Smooth muscle cell (in vitro differentiated cells): Measurements from ENCODE around the gene GAPT. TPM values are rescaled to one million over a fixed set of nuclear protein-coding genes. Genes with fewer than 3 reads are reported as not detected.
A peak's percentile ranks its signal among the peaks of the same experiment; 100 is the strongest.

Source experiments
- DNase-seq: peaks from one replicate; lab custom pipeline; 2025; ENCODE audit not compliant: unreplicated experiment; lab: John Stamatoyannopoulos, UW
- H2AFZ ChIP-seq: fragments of 200-600 bp; sonication (generic); 2 replicates; pipeline ENCODE4 v1.6.0; 2016; ENCODE audit warnings: antibody characterized with exemption, low read depth, mild to moderate bottlenecking
- H3F3A ChIP-seq: fragments of 200-600 bp; sonication (generic); 2 replicates; pipeline ENCODE4 v1.6.0; 2017; ENCODE audit warnings: antibody characterized with exemption, low read depth
- H3K27ac ChIP-seq: fragments of 200-600 bp; sonication (generic); 2 replicates; pipeline ENCODE4 v1.5.1; 2016; ENCODE audit warnings: low read depth, mild to moderate bottlenecking
- H3K27me3 ChIP-seq: fragments of 200-600 bp; sonication (generic); 2 replicates; pipeline ENCODE4 v1.6.1; 2016; ENCODE audit warnings: low read depth, mild to moderate bottlenecking
- H3K36me3 ChIP-seq: fragments of 200-600 bp; sonication (generic); 2 replicates; pipeline ENCODE4 v1.5.1; 2016; ENCODE audit warnings: low read depth
- H3K4me1 ChIP-seq: fragments of 200-600 bp; sonication (generic); 2 replicates; pipeline ENCODE4 v1.5.1; 2016; ENCODE audit warnings: low read depth
- H3K4me2 ChIP-seq: fragments of 200-600 bp; sonication (generic); 2 replicates; pipeline ENCODE4 v1.6.0; 2016; ENCODE audit warnings: mild to moderate bottlenecking
- H3K4me3 ChIP-seq: fragments of 200-600 bp; sonication (generic); 2 replicates; pipeline ENCODE4 v1.5.1; 2016; ENCODE audit warnings: mild to moderate bottlenecking
- H3K79me2 ChIP-seq: fragments of 200-600 bp; sonication (generic); 2 replicates; pipeline ENCODE4 v1.6.0; 2016; ENCODE audit warnings: low read depth, mild to moderate bottlenecking
- H3K9ac ChIP-seq: fragments of 200-600 bp; sonication (generic); 2 replicates; pipeline ENCODE4 v1.6.0; 2016; ENCODE audit warnings: low read depth
- H3K9me3 ChIP-seq: fragments of 200-600 bp; sonication (generic); replicated peaks from 2 replicates; pipeline ENCODE4 v1.5.1; 2016; ENCODE audit warnings: low read depth
- H4K20me1 ChIP-seq: fragments of 200-600 bp; sonication (generic); 2 replicates; pipeline ENCODE4 v1.6.0; 2016; ENCODE audit warnings: low read depth
- WGBS: methylation state at CpG from one replicate; pipeline ENCODE4 v1.1.7; 2016; ENCODE audit warnings: low lambda C conversion rate; 5-methylcytosine and 5-hydroxymethylcytosine counted together
- polyA plus RNA-seq: library from polyadenylated mRNA; unstranded; fragments of >200 nt; fragmentation: Nextera tagmentation; extraction: Ambion mirVana; gene quantifications from 2 replicates; pipeline ENCODE4 v1.2.1, GENCODE V29; 2016
- total RNA-seq: library from RNA; depleted of rRNA; stranded (reverse); fragments of >200 nt; gene quantifications from 2 replicates; pipeline ENCODE4 v1.2.3, GENCODE V29; 2014
- TF ChIP-seq, protein P1 (sequence below): fragments of 200-600 bp; sonication (generic); IDR thresholded peaks from 2 replicates; pipeline ENCODE4 v1.5.1; 2017; ENCODE audit warnings: borderline replicate concordance, mild to moderate bottlenecking, antibody characterized with exemption; ENCODE audit not compliant: insufficient read depth, poor library complexity, severe bottlenecking

Gene GAPT
- total and polyA plus RNA-seq, 2 experiments from 2014 or later, result not detected

DNA sequence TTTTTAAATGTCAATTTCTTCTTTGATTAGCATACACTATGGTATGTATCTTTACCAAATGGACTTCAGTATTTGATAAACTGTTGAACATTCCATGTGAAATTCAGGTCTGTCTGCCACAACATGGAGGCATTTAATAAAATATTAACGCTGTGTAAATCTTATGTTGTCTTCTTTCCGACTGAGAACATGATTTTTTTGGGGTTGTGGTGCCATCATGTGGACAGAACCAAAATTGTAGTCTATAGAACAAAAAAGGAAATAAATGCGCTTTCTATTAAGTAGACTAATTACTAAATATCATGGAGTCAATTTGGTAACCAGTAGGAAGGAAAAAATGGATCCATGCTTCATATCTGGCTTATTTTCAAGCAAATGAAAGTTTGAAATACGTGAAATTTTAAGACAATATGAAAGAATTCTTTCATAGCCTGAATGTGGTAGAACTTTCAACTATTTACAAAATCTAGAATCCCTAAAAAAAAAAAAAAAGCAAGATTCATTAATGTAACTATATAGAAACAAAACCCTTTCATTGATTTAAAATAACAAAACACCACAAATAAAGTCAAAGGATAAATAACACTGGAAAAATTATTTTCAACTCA lies 28.5 kb upstream of the GAPT start:
- Histone ChIP-seq H3K36me3 (peaks cover 2% of the 10 kb centered on the region), H4K20me1 (peaks cover 21% of the 10 kb centered on the region), H3K27ac (peak overlapping the region; percentile 97), H3K9me3 (no peaks in the 10 kb centered on the region), H3F3A (no peaks in the 10 kb centered on the region), H3K79me2 (peaks cover 21% of the 10 kb centered on the region), H3K27me3 (no peaks in the 10 kb centered on the region), H3K4me2 (peak overlapping the region; percentile 49), H2AFZ (no peak overlapping the region), H3K4me3 (no peak overlapping the region), H3K4me1 (peaks cover 6% of the 10 kb centered on the region), H3K9ac (peak overlapping the region; percentile 70)
- no peak for DNase-seq
- TF ChIP-seq, protein P1, sequence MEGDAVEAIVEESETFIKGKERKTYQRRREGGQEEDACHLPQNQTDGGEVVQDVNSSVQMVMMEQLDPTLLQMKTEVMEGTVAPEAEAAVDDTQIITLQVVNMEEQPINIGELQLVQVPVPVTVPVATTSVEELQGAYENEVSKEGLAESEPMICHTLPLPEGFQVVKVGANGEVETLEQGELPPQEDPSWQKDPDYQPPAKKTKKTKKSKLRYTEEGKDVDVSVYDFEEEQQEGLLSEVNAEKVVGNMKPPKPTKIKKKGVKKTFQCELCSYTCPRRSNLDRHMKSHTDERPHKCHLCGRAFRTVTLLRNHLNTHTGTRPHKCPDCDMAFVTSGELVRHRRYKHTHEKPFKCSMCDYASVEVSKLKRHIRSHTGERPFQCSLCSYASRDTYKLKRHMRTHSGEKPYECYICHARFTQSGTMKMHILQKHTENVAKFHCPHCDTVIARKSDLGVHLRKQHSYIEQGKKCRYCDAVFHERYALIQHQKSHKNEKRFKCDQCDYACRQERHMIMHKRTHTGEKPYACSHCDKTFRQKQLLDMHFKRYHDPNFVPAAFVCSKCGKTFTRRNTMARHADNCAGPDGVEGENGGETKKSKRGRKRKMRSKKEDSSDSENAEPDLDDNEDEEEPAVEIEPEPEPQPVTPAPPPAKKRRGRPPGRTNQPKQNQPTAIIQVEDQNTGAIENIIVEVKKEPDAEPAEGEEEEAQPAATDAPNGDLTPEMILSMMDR, result peak; percentile 56
- 17% methylated on average over 4 of the region's 4 CpGs for WGBS

DNA sequence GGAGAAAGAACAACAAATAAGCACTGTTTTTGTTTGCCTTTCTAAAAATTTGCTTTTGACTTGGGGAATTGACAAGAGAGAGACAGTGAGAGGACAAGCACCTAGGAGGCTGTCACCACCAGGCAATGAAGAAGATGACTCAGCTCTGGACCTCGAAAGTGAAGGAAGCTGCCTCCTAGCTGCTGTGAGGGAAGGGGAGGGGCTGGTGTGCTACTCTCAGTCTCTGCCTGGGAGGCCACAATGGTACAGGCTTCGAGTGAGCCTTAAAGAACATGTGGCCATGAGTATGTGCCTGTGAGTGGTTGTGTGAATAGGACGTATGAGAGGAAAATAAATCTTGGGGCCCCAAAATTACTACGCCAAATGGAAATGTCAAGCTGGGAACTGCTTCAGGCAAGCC lies 24.3 kb upstream of the GAPT start:
- Histone ChIP-seq H2AFZ (no peak overlapping the region), H3F3A (no peaks in the 10 kb centered on the region), H3K4me1 (peaks cover 6% of the 10 kb centered on the region), H4K20me1 (no peaks in the 10 kb centered on the region), H3K36me3 (no peaks in the 10 kb centered on the region), H3K9ac (no peak overlapping the region), H3K27me3 (no peaks in the 10 kb centered on the region), H3K79me2 (no peaks in the 10 kb centered on the region), H3K27ac (no peak overlapping the region), H3K9me3 (no peaks in the 10 kb centered on the region), H3K4me2 (no peak overlapping the region), H3K4me3 (no peak overlapping the region)
- no peak for DNase-seq
- WGBS, result 34% methylated on average over 4 of the region's 4 CpGs
- TF ChIP-seq, protein P1, result no peak

DNA sequence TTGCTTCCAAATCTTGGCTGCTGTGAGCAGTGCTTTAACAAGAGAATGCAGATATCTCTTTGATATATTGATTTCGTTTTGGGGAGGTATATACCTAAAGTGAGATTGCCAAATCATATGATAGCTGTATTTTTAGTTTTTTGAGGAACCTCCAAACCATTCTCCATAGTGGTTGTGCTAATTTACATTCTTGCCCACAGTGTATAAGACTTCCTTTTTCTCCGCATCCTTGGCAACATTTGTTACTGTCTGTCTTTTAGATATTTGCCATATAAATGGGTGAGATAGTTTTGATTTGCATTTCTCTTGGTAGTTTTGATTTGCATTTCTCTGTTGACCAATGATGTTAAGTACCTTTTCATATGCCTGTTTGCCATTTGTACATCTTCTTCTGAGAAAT lies 21.3 kb upstream of the GAPT start:
- DNase-seq, result no peak
- H2AFZ ChIP-seq, result no peak overlapping the region
- no peaks in the 10 kb centered on the region for H3K9me3 ChIP-seq
- no peaks in the 10 kb centered on the region for H4K20me1 ChIP-seq
- H3K36me3 ChIP-seq, result no peaks in the 10 kb centered on the region
- no peak overlapping the region for H3K27ac ChIP-seq
- no peaks in the 10 kb centered on the region for H3K4me1 ChIP-seq
- H3K27me3 ChIP-seq, result no peaks in the 10 kb centered on the region
- H3K9ac ChIP-seq, result no peak overlapping the region
- TF ChIP-seq, protein P1, result no peak
- H3K4me2 ChIP-seq, result no peak overlapping the region
- no peak overlapping the region for H3K4me3 ChIP-seq
- H3K79me2 ChIP-seq, result no peaks in the 10 kb centered on the region
- WGBS, result 93% methylated on average over 2 of the region's 2 CpGs
- no peaks in the 10 kb centered on the region for H3F3A ChIP-seq

DNA sequence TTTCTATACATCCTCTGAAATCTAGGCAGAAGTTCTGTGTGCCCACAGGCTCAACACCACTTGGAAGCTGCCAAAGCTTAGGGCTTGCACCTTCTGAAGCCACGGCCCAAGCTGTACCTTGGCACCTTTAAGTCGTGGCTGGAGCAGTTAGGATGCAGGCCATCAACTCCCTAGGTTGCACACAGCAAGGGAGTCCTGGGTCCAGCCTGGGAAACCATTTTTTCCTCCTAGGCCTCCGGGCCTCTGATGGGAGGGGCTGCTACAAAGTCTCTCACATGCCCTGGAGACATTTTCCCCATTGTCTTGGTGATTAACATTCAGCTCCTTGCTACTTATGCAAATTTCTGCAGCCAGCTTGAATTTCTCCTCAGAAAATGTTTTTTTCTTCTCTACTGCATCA lies 15.8 kb upstream of the GAPT start:
- TF ChIP-seq, protein P1, result no peak
- Histone ChIP-seq H3K27ac (no peak overlapping the region), H3K27me3 (no peaks in the 10 kb centered on the region), H3K36me3 (no peaks in the 10 kb centered on the region), H3K4me3 (no peak overlapping the region), H3K9ac (no peak overlapping the region), H3F3A (peaks cover 5% of the 10 kb centered on the region), H3K79me2 (no peaks in the 10 kb centered on the region), H2AFZ (no peak overlapping the region), H3K4me1 (no peaks in the 10 kb centered on the region), H4K20me1 (no peaks in the 10 kb centered on the region), H3K9me3 (no peaks in the 10 kb centered on the region), H3K4me2 (no peak overlapping the region)
- no peak for DNase-seq
- WGBS, result 75% methylated on average over 3 of the region's 3 CpGs
